CD4-positive, alpha-beta T cell (primary cell): ENCODE measurements around the gene TMEM183A. TPM values are rescaled to one million over a fixed set of nuclear protein-coding genes. Genes with fewer than 3 reads are reported as not detected.

Source experiments
- ATAC-seq: fragments of 200-7000 bp; cut with Tn5 transposase; one replicate; pipeline ENCODE4 v1.10.0; 2022; ENCODE audit warnings: mild to moderate bottlenecking; ENCODE audit not compliant: poor library complexity
- CTCF ChIA-PET: fragments of 350-600 bp; sonication (Branson Sonifier 250); formaldehyde crosslinking; loops from one replicate; lab custom pipeline; 2021; ENCODE audit warnings: antibody characterized with exemption, inconsistent platforms; lab: Charles Lee
- POLR2A ChIA-PET: fragments of 350-600 bp; sonication (Branson Sonifier 250); formaldehyde crosslinking; loops from one replicate; lab custom pipeline; 2021; ENCODE audit warnings: antibody characterized with exemption, inconsistent platforms; lab: Charles Lee
- DNase-seq, 14 experiments: peaks; one replicate each; pipeline ENCODE4 v3.0.0-alpha.2; 2013 to 2020; ENCODE audit warnings: mixed read lengths in 2 of 14
- H3K27ac ChIP-seq, 2 donors: one replicate each; pipeline versions ENCODE4 v1.5.1 to v1.7.0; 2013; ENCODE audit warnings: low read length in 2 of 2, low read depth in 1 of 2, mild to moderate bottlenecking in 1 of 2
- H3K27me3 ChIP-seq, 2 experiments: 1 replicate in 1 of 2; 2 replicates in 1 of 2; pipeline versions ENCODE4 v1.6.1 to v1.7.0; 2013; ENCODE audit warnings: low read length in 2 of 2, control low read depth in 1 of 2, mild to moderate bottlenecking in 1 of 2, moderate library complexity in 1 of 2; ENCODE audit not compliant: insufficient read depth in 2 of 2, control insufficient read depth in 1 of 2
- H3K36me3 ChIP-seq: one replicate; pipeline ENCODE4 v1.6.1; 2013; ENCODE audit warnings: low read length, control low read depth; ENCODE audit not compliant: insufficient read depth
- H3K4me1 ChIP-seq: one replicate; pipeline ENCODE4 v1.6.1; 2013; ENCODE audit warnings: low read length, control low read depth; ENCODE audit not compliant: insufficient read depth
- H3K4me3 ChIP-seq: one replicate; pipeline ENCODE4 v1.5.1; 2013; ENCODE audit warnings: mild to moderate bottlenecking, low read length, moderate library complexity
- H3K9me3 ChIP-seq, 2 experiments: 1 replicate in 1 of 2; 2 replicates in 1 of 2; pipeline versions ENCODE4 v1.6.1 to v1.7.0; 2013; ENCODE audit warnings: low read length in 2 of 2, mild to moderate bottlenecking in 2 of 2, control low read depth in 1 of 2, moderate library complexity in 1 of 2; ENCODE audit not compliant: control insufficient read depth in 1 of 2, insufficient read depth in 1 of 2
- H3K27ac Mint-ChIP-seq: one replicate; pipeline ENCODE4 v1.8.0; 2020; ENCODE audit warnings: mixed read lengths
- H3K27me3 Mint-ChIP-seq: one replicate; pipeline ENCODE4 v1.8.0; 2021; ENCODE audit warnings: mixed read lengths
- H3K36me3 Mint-ChIP-seq: one replicate; pipeline ENCODE4 v1.8.0; 2021; ENCODE audit warnings: low read depth, mixed read lengths
- H3K4me1 Mint-ChIP-seq: one replicate; pipeline ENCODE4 v1.8.0; 2021; ENCODE audit warnings: low read depth, mixed read lengths
- H3K4me3 Mint-ChIP-seq: one replicate; pipeline ENCODE4 v1.8.0; 2020; ENCODE audit warnings: mild to moderate bottlenecking, mixed read lengths
- H3K9me3 Mint-ChIP-seq: one replicate; pipeline ENCODE4 v1.8.0; 2020; ENCODE audit warnings: mixed read lengths
- intact Hi-C, 2 experiments: fragments of 100-400 bp; cut with DNase I in 1 of 2; cut with micrococcal nuclease in 1 of 2; formaldehyde crosslinking; loops; one replicate each; pipeline versions ENCODE4 v1.15.1 to v1.9.0; 2023 to 2025; cut with DNase I, micrococcal nuclease
- total RNA-seq, 174 experiments: library from RNA in 2 of 174; stranded (reverse) in 2 of 174; gene quantifications; one replicate each; pipeline ENCODE4 v1.2.3 and lab custom pipeline; 2021 to 2026
- TF ChIP-seq, protein P1 (sequence below): fragments of 200-600 bp; IDR thresholded peaks from one replicate; pipeline ENCODE4 v1.8.0; 2022; ENCODE audit warnings: antibody characterized with exemption, mild to moderate bottlenecking

TMEM183A gene
- total RNA-seq, 2 experiments from 2014 or later, result 187 to 194 TPM

- no peaks in the 10 kb centered on the region for H3K36me3 Mint-ChIP-seq
- H3K4me3 Mint-ChIP-seq, result no peak overlapping the region
- H3K27ac ChIP-seq, result no peak overlapping the region
- no peak overlapping the region for H3K4me3 ChIP-seq
- TF ChIP-seq, protein P1, sequence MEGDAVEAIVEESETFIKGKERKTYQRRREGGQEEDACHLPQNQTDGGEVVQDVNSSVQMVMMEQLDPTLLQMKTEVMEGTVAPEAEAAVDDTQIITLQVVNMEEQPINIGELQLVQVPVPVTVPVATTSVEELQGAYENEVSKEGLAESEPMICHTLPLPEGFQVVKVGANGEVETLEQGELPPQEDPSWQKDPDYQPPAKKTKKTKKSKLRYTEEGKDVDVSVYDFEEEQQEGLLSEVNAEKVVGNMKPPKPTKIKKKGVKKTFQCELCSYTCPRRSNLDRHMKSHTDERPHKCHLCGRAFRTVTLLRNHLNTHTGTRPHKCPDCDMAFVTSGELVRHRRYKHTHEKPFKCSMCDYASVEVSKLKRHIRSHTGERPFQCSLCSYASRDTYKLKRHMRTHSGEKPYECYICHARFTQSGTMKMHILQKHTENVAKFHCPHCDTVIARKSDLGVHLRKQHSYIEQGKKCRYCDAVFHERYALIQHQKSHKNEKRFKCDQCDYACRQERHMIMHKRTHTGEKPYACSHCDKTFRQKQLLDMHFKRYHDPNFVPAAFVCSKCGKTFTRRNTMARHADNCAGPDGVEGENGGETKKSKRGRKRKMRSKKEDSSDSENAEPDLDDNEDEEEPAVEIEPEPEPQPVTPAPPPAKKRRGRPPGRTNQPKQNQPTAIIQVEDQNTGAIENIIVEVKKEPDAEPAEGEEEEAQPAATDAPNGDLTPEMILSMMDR, result no peak
- DNase-seq, result no peak
- intact Hi-C loops, result no loop called here
- ATAC-seq, result no peak
- no peaks in the 10 kb centered on the region for H3K36me3 ChIP-seq
- H3K27me3 Mint-ChIP-seq, result no peaks in the 10 kb centered on the region
- peaks cover 2% of the 10 kb centered on the region for H3K4me1 ChIP-seq
- H3K9me3 Mint-ChIP-seq, result no peaks in the 10 kb centered on the region
- ChIA-PET CTCF (no interaction called here), POLR2A (no interaction called here)
- no peaks in the 10 kb centered on the region for H3K9me3 ChIP-seq
- no peaks in the 10 kb centered on the region for H3K27me3 ChIP-seq
- no peak overlapping the region for H3K27ac Mint-ChIP-seq
- no peaks in the 10 kb centered on the region for H3K4me1 Mint-ChIP-seq
These were observed 51.4 kb downstream of the TMEM183A start for GRCh38 chr1:203058676-203058935.

- ChIA-PET POLR2A (no interaction called here), CTCF (no interaction called here)
- Histone ChIP-seq H3K4me3 (no peak overlapping the region), H3K27ac (no peak overlapping the region), H3K4me1 (peaks cover 2% of the 10 kb centered on the region), H3K27me3 (no peaks in the 10 kb centered on the region), H3K9me3 (no peaks in the 10 kb centered on the region), H3K36me3 (no peaks in the 10 kb centered on the region)
- Mint-ChIP-seq H3K27me3 (no peaks in the 10 kb centered on the region), H3K9me3 (no peaks in the 10 kb centered on the region), H3K36me3 (no peaks in the 10 kb centered on the region), H3K4me1 (no peaks in the 10 kb centered on the region), H3K27ac (no peak overlapping the region), H3K4me3 (no peak overlapping the region)
- no peak for ATAC-seq
- intact Hi-C loops, result no loop called here
- DNase-seq, result no peak
- TF ChIP-seq, protein P1, result no peak
These were observed 52.3 kb downstream of the TMEM183A start for GRCh38 chr1:203059485-203059884.

- Histone ChIP-seq H3K4me3 (no peak overlapping the region), H3K36me3 (no peaks in the 10 kb centered on the region), H3K27ac (no peak overlapping the region), H3K4me1 (peaks cover 2% of the 10 kb centered on the region), H3K27me3 (no peaks in the 10 kb centered on the region), H3K9me3 (no peaks in the 10 kb centered on the region)
- Mint-ChIP-seq H3K27ac (no peak overlapping the region), H3K36me3 (no peaks in the 10 kb centered on the region), H3K9me3 (no peaks in the 10 kb centered on the region), H3K4me3 (no peak overlapping the region), H3K4me1 (no peaks in the 10 kb centered on the region), H3K27me3 (no peaks in the 10 kb centered on the region)
- ATAC-seq (no peak), DNase-seq (no peak)
- intact Hi-C loops, result loop anchor here in 1 of 2 experiments (10.0 kb wide), 1 partner anchor 375 kb away; no protein-coding TSS in a partner anchor
- TF ChIP-seq, protein P1, result no peak
- ChIA-PET CTCF (no interaction called here), POLR2A (no interaction called here)
These were observed 52.9 kb downstream of the TMEM183A start for GRCh38 chr1:203060115-203060514.
